Epithelial cell of proximal tubule (primary cell): ENCODE results near the gene ATP10A. TPM values are rescaled to one million over a fixed set of nuclear protein-coding genes. Genes with fewer than 3 reads are reported as not detected.

Experiments used
- DNase-seq: peaks from one replicate; pipeline ENCODE4 v3.0.0-alpha.2; 2011; ENCODE audit warnings: low read depth
- H3K4me3 ChIP-seq: 2 replicates; pipeline ENCODE4 v1.5.1; 2011; ENCODE audit warnings: low read depth, mild to moderate bottlenecking, low read length
- total RNA-seq: library from RNA; depleted of rRNA; stranded (reverse); fragments of >200 nt; gene quantifications from 2 replicates; pipeline ENCODE4 v1.2.3, GENCODE V29; 2015
- TF ChIP-seq, protein P1 (sequence below): conservative IDR thresholded peaks from 2 replicates; pipeline ENCODE4 v1.5.1; 2012; ENCODE audit warnings: low read depth, mild to moderate bottlenecking, low read length

Gene ATP10A
- total RNA-seq, 1 donor from 2014 or later = 13.0 TPM

DNA sequence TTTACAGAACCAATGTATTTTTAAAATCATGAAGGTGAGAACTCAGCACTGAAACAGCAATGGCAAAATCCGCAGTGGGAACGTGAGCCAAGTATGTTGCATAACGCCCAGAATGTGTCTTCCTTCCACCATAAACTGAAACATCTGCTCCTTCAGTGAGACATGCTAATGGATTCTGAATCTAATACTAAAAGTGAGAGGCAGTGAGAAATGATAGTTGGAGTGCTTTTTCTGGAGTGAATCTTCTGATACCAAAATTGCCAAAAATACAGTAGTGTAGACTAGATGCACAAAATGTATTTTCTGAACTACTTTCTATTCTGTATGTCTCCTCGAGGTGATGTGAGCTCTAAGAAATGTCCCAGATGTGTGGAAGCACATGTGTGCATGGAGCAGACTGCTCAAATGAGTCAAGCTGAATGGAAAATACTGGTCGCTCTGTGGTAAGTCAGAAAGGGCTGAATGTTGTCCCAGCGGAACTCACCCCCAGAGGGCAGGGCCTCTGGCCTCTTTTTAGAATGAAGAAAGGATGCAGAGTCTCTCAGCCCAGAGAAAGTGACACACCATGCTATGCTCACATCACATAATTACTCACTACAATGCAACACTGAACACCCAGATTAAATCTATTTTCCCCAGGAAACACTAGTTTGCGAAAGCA lies 73.0 kb downstream of the ATP10A start:
- no peak overlapping the region for H3K4me3 ChIP-seq
- TF ChIP-seq, protein P1, sequence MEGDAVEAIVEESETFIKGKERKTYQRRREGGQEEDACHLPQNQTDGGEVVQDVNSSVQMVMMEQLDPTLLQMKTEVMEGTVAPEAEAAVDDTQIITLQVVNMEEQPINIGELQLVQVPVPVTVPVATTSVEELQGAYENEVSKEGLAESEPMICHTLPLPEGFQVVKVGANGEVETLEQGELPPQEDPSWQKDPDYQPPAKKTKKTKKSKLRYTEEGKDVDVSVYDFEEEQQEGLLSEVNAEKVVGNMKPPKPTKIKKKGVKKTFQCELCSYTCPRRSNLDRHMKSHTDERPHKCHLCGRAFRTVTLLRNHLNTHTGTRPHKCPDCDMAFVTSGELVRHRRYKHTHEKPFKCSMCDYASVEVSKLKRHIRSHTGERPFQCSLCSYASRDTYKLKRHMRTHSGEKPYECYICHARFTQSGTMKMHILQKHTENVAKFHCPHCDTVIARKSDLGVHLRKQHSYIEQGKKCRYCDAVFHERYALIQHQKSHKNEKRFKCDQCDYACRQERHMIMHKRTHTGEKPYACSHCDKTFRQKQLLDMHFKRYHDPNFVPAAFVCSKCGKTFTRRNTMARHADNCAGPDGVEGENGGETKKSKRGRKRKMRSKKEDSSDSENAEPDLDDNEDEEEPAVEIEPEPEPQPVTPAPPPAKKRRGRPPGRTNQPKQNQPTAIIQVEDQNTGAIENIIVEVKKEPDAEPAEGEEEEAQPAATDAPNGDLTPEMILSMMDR = no peak
- no peak for DNase-seq

DNA sequence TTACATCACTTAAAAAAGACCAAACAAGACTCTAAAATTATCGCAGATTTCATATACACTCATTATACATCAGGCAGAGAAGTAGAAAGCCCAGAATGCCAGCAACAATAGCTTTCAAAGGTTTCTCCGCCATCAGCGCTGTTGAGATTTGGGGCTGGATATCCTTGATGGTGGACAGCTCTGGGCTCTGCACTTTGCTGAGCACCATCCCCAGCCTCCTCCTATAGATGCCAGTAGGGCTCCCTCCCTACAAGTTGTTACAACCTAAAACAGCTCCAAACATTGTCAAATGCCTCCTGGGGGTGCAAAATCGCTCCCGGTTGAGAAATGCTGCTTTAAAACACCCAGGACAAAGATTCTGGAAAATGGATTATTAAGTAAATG lies 73.5 kb downstream of the ATP10A start:
- DNase-seq = no peak
- H3K4me3 ChIP-seq = no peak overlapping the region
- TF ChIP-seq, protein P1 = no peak

DNA sequence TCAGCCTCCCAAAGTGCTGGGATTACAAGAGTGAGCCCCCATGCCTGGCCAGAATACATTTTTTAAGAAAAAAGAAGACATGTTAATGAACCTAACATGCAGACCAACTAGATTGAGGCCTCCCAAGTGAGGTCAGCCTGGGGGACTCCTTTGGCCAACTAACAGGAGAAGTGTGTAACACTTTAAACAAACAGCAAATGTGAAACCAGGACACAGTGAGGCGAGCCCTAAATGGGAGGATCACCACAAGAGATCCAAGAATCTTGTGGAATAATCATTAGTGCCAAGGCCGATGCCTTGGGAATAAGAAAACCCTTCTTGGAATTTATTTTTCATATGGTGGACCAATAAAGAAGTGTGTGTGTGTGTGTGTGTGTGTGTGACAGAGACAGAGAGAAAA lies 73.9 kb downstream of the ATP10A start:
- DNase-seq = no peak
- H3K4me3 ChIP-seq = no peak overlapping the region
- TF ChIP-seq, protein P1 = no peak

DNA sequence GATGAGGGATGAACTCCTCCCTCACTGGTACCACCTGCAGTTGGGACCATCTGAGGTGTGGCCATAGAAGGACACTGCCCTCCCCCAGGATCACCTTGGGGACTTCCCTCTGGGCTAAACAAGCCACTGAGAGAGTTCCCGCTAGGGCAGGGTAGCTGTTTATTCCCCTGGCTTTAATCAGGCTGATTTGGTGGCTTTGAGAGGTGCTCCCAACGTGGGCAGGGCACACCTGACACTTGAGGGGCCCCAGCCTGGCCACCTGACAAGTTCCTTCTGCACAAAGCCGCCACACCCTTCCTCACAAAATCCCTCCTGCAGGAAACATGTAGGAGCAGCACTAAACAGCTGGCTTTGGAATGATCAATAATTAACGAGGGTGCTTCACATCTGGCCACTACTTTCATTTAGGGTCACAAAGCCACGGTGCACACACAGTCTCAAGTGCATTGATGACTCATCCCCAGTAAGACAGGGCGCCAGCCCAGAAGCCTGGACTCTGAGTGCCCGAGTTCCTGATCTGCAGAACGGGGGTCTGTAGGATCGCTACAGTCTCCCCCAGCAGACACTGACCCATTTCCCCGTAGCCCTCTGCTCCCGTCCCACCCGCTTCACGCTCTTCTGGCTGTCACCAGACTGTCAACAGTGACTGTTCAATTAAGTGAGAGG lies 75.1 kb downstream of the ATP10A start:
- DNase-seq = no peak
- TF ChIP-seq, protein P1 = no peak
- H3K4me3 ChIP-seq = no peak overlapping the region

DNA sequence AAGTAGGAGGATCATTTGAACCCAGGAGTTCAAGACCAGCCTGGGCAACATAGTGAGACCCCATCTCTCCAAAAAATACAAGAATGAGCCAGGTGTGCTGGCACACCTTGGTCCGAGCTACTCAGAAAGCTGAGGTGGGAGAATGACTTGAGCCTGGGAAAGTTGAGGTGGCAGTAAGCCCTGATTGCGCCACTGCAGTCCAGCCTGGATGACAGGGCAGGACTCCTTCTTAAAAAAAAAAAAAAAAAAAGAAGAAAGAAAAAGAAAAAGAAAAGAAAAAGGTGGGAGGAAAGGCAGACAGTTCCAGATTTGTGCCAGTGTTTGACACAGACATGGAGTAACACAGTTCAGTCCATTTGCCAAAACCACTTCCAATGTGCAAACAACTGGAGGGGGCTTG lies 75.7 kb downstream of the ATP10A start:
- TF ChIP-seq, protein P1 = no peak

DNA sequence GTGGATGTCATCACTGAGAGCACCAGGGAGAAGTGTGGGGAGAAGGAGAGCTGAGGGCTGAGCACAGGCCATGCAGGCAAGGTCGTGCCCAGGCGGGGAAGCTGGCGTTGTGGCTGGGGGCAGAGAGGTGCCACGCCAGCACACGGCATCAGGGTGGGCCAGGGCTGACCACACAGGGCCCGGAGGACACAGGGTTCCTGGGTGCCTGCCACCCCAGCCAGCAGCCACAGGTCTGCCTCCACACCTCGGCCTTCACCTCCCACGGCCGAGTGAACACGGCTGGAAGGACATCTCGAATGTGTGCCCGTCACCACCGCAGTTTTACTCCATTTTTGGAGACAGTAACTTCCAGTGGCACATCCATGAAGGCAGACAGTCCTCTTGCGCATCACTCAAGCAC lies 77.1 kb downstream of the ATP10A start:
- DNase-seq = no peak
- H3K4me3 ChIP-seq = no peak overlapping the region
- TF ChIP-seq, protein P1 = no peak

More for the DNA sequence above, 75.7 kb downstream of the ATP10A start:
- no peak for DNase-seq
- no peak overlapping the region for H3K4me3 ChIP-seq

DNA sequence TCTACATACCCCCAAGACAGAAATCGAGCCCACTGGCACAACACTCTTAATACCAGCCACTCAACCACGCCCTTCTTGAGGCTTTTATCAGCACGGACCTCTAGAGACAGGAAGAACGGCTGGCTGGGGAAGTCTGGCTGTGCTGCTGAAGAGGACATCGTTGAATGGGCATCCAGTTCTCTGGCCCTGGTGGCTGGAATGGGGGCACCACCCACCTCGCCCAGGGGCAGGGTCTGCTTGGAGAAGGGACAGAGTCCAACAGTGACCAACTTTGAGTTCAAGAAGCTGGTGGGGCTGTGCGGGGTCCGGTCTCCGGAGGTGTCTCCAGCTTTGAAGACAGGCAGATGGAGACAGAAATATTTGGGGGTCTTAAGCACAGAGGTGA lies 77.5 kb downstream of the ATP10A start:
- DNase-seq = no peak
- no peak overlapping the region for H3K4me3 ChIP-seq
- TF ChIP-seq, protein P1 = no peak
